Activated T-cell treated with anti-CD3 and anti-CD28 coated beads for 48 hours (primary cell): ENCODE data around the gene TRPM3.
"Not testable (repeated sequence)": the region's sequence is repeated elsewhere in the genome, so short reads cannot be mapped to it uniquely, and the experiment has no call there.

Experiments used
- DNase-seq: peaks from one replicate; pipeline ENCODE4 v3.0.0-alpha.2; 2020; ENCODE audit warnings: low read depth

The TRPM3 gene

GRCh38 chr9:70753311-70753710 is 368.1 kb downstream of the TRPM3 start:
- DNase-seq: no peak

GRCh38 chr9:70749066-70749465 is 372.4 kb downstream of the TRPM3 start:
- no peak for DNase-seq

- no peak for DNase-seq
These were observed 374.1 kb downstream of the TRPM3 start for GRCh38 chr9:70747261-70747718.

- DNase-seq: no peak
These were observed 374.7 kb downstream of the TRPM3 start for GRCh38 chr9:70746760-70747159.

GRCh38 chr9:70746316-70746715 is 375.1 kb downstream of the TRPM3 start:
- no peak for DNase-seq

- not testable (repeated sequence) for DNase-seq
These were observed 396.6 kb downstream of the TRPM3 start for GRCh38 chr9:70724794-70725193.

GRCh38 chr9:70724025-70724424 is 397.4 kb downstream of the TRPM3 start:
- not testable (repeated sequence) for DNase-seq

GRCh38 chr9:70706797-70707196 is 414.6 kb downstream of the TRPM3 start:
- DNase-seq: not testable (repeated sequence)

- no peak for DNase-seq
These were observed 420.3 kb downstream of the TRPM3 start for GRCh38 chr9:70701163-70701562.

GRCh38 chr9:70696694-70697335 is 424.6 kb downstream of the TRPM3 start:
- no peak for DNase-seq

GRCh38 chr9:70694758-70695157 is 426.7 kb downstream of the TRPM3 start:
- DNase-seq: no peak

- DNase-seq: no peak
These were observed 428.2 kb downstream of the TRPM3 start for GRCh38 chr9:70693186-70693585.

- no peak for DNase-seq
These were observed 429.0 kb downstream of the TRPM3 start for GRCh38 chr9:70692431-70692830.

- DNase-seq: no peak
These were observed 432.7 kb downstream of the TRPM3 start for GRCh38 chr9:70688704-70689103.

- no peak for DNase-seq
These were observed 437.6 kb downstream of the TRPM3 start for GRCh38 chr9:70683841-70684240.

- DNase-seq: no peak
These were observed 439.1 kb downstream of the TRPM3 start for GRCh38 chr9:70682298-70682697.

GRCh38 chr9:70679845-70680244 is 441.6 kb downstream of the TRPM3 start:
- DNase-seq: no peak

- no peak for DNase-seq
These were observed 443.3 kb downstream of the TRPM3 start for GRCh38 chr9:70678153-70678552.

GRCh38 chr9:70677055-70677735 is 444.2 kb downstream of the TRPM3 start:
- DNase-seq: no peak

- no peak for DNase-seq
These were observed 445.5 kb downstream of the TRPM3 start for GRCh38 chr9:70675868-70676370.

- no peak for DNase-seq
These were observed 447.6 kb downstream of the TRPM3 start for GRCh38 chr9:70673844-70674243.

- DNase-seq: no peak
These were observed 449.2 kb downstream of the TRPM3 start for GRCh38 chr9:70672161-70672649.

GRCh38 chr9:70668751-70669150 is 452.7 kb downstream of the TRPM3 start:
- DNase-seq: no peak
